Astrocyte (in vitro differentiated cells and primary cell): Measurements from ENCODE around the gene CAMK1D. TPM values are rescaled to one million over a fixed set of nuclear protein-coding genes. Genes with fewer than 3 reads are reported as not detected.
A peak's percentile ranks its signal among the peaks of the same experiment; 100 is the strongest.

Experiments
- DNase-seq: peaks from one replicate; pipeline ENCODE4 v3.0.0-alpha.2; 2010; ENCODE audit warnings: low read depth
- FAIRE-seq: peaks from 2 replicates; lab custom pipeline; 2011; peaks lifted over from hg19 to GRCh38; lab: Jason Lieb, UNC
- H2AFZ ChIP-seq: 2 replicates; pipeline ENCODE4 v1.6.0; 2012; ENCODE audit warnings: low read depth, low read length, inconsistent platforms
- H3K27ac ChIP-seq: 2 replicates; pipeline ENCODE4 v1.5.1; 2011; ENCODE audit warnings: low read depth, low read length, inconsistent platforms
- H3K27me3 ChIP-seq: 2 replicates; pipeline ENCODE4 v1.6.0; 2011; ENCODE audit warnings: low read length, inconsistent platforms; ENCODE audit not compliant: insufficient read depth
- H3K36me3 ChIP-seq: 2 replicates; pipeline ENCODE4 v1.5.1; 2011; ENCODE audit warnings: low read length, inconsistent platforms; ENCODE audit not compliant: insufficient read depth
- H3K4me1 ChIP-seq: 2 replicates; pipeline ENCODE4 v1.5.1; 2011; ENCODE audit warnings: low read length, inconsistent platforms; ENCODE audit not compliant: insufficient read depth
- H3K4me2 ChIP-seq: 2 replicates; pipeline ENCODE4 v1.6.0; 2012; ENCODE audit warnings: low read length, inconsistent platforms
- H3K4me3 ChIP-seq: 2 replicates; pipeline ENCODE4 v1.5.1; 2011; ENCODE audit warnings: low read depth, mild to moderate bottlenecking, low read length, inconsistent platforms; ENCODE audit not compliant: insufficient read depth
- H3K79me2 ChIP-seq: 2 replicates; pipeline ENCODE4 v1.6.0; 2012; ENCODE audit warnings: mild to moderate bottlenecking, low read length, inconsistent platforms; ENCODE audit not compliant: insufficient read depth
- H3K9ac ChIP-seq: 2 replicates; pipeline ENCODE4 v1.6.0; 2012; ENCODE audit warnings: mild to moderate bottlenecking, low read length, inconsistent platforms
- H3K9me3 ChIP-seq: 2 replicates; pipeline ENCODE4 v1.5.1; 2012; ENCODE audit warnings: low read depth, mild to moderate bottlenecking, low read length, inconsistent platforms; ENCODE audit not compliant: insufficient read depth
- H4K20me1 ChIP-seq: 2 replicates; pipeline ENCODE4 v1.6.0; 2012; ENCODE audit warnings: low read length, inconsistent platforms; ENCODE audit not compliant: insufficient read depth
- H3K27ac Mint-ChIP-seq: one replicate; pipeline ENCODE4 v1.8.0; 2021; ENCODE audit warnings: mild to moderate bottlenecking, mixed read lengths; ENCODE audit not compliant: unreplicated experiment
- H3K27me3 Mint-ChIP-seq: one replicate; pipeline ENCODE4 v1.8.0; 2021; ENCODE audit warnings: low read depth, mixed read lengths; ENCODE audit not compliant: unreplicated experiment
- H3K36me3 Mint-ChIP-seq: one replicate; pipeline ENCODE4 v1.8.0; 2021; ENCODE audit warnings: low read depth, mixed read lengths; ENCODE audit not compliant: unreplicated experiment
- H3K4me1 Mint-ChIP-seq: one replicate; pipeline ENCODE4 v1.8.0; 2021; ENCODE audit warnings: low read depth, mixed read lengths; ENCODE audit not compliant: unreplicated experiment
- H3K4me3 Mint-ChIP-seq: one replicate; pipeline ENCODE4 v1.8.0; 2021; ENCODE audit warnings: mild to moderate bottlenecking, moderate library complexity, mixed read lengths; ENCODE audit not compliant: unreplicated experiment
- H3K9me3 Mint-ChIP-seq: one replicate; pipeline ENCODE4 v1.8.0; 2021; ENCODE audit warnings: mild to moderate bottlenecking, mixed read lengths; ENCODE audit not compliant: unreplicated experiment
- EZH2 ChIP-seq: IDR thresholded peaks from 2 replicates; pipeline ENCODE4 v1.6.1; 2012; ENCODE audit warnings: mild to moderate bottlenecking, low read length, inconsistent platforms; ENCODE audit not compliant: insufficient read depth
- total RNA-seq: library from RNA; stranded (reverse); gene quantifications from 2 replicates; pipeline ENCODE4 v1.2.1, GENCODE V29; 2021
- TF ChIP-seq, protein P1 (sequence below): IDR thresholded peaks from 2 replicates; pipeline ENCODE4 v1.5.1; 2011; ENCODE audit warnings: low read depth, mild to moderate bottlenecking, inconsistent platforms, low read length, moderate library complexity; ENCODE audit not compliant: insufficient read depth

CAMK1D gene
- total RNA-seq, 1 donor from 2014 or later, result 23.6 TPM

DNA sequence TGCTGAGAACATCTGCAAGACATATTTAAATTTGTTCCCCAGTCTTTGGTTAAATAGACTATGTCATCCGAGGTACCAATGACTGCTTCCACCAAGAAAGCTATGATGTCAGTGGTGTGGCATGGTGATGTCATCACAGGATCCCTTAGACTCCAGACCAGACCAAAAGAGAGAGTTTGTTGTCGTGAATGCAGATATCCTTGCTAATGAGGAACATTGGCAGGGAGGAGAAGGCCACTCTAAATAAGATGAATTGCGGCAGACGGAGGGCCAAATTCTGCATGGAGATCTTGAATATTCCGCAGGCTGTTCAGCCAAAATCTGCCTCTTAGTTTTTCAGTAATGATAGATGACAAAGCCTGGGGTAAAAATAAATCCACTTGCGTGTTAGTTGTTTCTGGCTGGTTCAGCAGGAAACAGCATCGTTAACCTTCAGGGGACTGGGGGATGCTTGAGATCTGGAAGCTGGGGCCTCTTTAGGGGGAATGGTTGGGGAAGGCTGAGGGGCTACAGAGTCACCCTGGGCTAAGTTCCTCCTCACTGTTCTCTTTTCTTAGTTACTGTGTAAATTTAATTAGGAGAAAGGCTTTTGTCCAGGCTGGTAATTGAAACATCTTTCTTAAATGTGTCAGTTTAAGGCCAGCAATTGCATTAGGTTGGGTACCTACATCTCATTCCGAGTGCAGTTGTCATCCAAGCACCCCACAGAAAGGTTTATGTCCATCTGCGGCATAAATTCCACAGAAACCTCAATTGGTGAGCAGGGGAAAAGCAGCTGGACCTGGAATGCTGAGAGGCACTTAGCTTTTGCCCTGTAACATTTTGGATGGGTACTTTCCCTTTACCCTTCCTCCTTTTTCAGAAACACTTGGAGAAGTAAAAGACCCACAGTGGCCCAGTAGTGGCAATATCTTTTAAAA, 11.6 kb upstream of the CAMK1D start:
- peaks cover 36% of the 10 kb centered on the region for H3K4me1 Mint-ChIP-seq

DNA sequence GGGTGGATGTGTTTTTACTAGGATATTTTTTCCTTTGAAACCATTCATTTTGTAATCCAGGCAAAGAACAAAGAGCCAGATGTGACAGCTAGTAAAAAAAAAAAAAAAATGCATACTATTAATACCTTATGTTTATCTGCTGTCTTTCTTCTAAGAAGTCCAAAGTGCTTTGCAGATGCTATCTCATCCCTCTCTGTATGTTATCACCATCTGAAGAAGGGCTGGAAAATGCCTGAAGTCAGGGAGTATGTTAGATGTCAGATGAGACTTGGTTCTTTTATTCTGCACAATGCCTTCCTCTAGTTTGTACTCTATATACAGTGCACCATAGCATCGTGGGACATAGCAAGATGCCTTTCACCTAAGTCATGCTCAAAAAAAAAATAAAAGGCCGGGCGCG, 10.4 kb upstream of the CAMK1D start:
- H3K79me2 ChIP-seq, result no peaks in the 10 kb centered on the region
- FAIRE-seq (no peak), DNase-seq (no peak)
- no peak overlapping the region for H3K4me3 ChIP-seq
- H3K4me2 ChIP-seq, result no peak overlapping the region
- Mint-ChIP-seq H3K27me3 (no peaks in the 10 kb centered on the region), H3K4me1 (peaks cover 27% of the 10 kb centered on the region), H3K27ac (no peak overlapping the region), H3K4me3 (peak overlapping the region; percentile 11), H3K9me3 (peaks cover 3% of the 10 kb centered on the region), H3K36me3 (no peaks in the 10 kb centered on the region)
- TF ChIP-seq, protein P1, sequence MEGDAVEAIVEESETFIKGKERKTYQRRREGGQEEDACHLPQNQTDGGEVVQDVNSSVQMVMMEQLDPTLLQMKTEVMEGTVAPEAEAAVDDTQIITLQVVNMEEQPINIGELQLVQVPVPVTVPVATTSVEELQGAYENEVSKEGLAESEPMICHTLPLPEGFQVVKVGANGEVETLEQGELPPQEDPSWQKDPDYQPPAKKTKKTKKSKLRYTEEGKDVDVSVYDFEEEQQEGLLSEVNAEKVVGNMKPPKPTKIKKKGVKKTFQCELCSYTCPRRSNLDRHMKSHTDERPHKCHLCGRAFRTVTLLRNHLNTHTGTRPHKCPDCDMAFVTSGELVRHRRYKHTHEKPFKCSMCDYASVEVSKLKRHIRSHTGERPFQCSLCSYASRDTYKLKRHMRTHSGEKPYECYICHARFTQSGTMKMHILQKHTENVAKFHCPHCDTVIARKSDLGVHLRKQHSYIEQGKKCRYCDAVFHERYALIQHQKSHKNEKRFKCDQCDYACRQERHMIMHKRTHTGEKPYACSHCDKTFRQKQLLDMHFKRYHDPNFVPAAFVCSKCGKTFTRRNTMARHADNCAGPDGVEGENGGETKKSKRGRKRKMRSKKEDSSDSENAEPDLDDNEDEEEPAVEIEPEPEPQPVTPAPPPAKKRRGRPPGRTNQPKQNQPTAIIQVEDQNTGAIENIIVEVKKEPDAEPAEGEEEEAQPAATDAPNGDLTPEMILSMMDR, result no peak
- no peak for TF ChIP-seq EZH2
- H3K9me3 ChIP-seq, result no peaks in the 10 kb centered on the region
- H3K9ac ChIP-seq, result no peak overlapping the region
- no peak overlapping the region for H2AFZ ChIP-seq
- H4K20me1 ChIP-seq, result no peaks in the 10 kb centered on the region
- H3K36me3 ChIP-seq, result no peaks in the 10 kb centered on the region
- no peaks in the 10 kb centered on the region for H3K27me3 ChIP-seq
- H3K4me1 ChIP-seq, result peaks cover 25% of the 10 kb centered on the region
- no peak overlapping the region for H3K27ac ChIP-seq

More for the DNA sequence above, 11.6 kb upstream of the CAMK1D start:
- Mint-ChIP-seq H3K27ac (peak overlapping the region; percentile 90), H3K9me3 (peaks cover 3% of the 10 kb centered on the region), H3K27me3 (no peaks in the 10 kb centered on the region), H3K36me3 (no peaks in the 10 kb centered on the region), H3K4me3 (peak overlapping the region; percentile 56)
- Histone ChIP-seq H3K4me2 (peak overlapping the region; percentile 43), H3K36me3 (no peaks in the 10 kb centered on the region), H3K27me3 (no peaks in the 10 kb centered on the region), H3K27ac (peak overlapping the region; percentile 59), H3K9me3 (no peaks in the 10 kb centered on the region), H3K79me2 (no peaks in the 10 kb centered on the region), H3K9ac (peak overlapping the region; percentile 47), H4K20me1 (no peaks in the 10 kb centered on the region), H2AFZ (no peak overlapping the region), H3K4me1 (peaks cover 34% of the 10 kb centered on the region), H3K4me3 (no peak overlapping the region)
- no peak for TF ChIP-seq EZH2
- DNase-seq (peak; percentile 80), FAIRE-seq (no peak)

DNA sequence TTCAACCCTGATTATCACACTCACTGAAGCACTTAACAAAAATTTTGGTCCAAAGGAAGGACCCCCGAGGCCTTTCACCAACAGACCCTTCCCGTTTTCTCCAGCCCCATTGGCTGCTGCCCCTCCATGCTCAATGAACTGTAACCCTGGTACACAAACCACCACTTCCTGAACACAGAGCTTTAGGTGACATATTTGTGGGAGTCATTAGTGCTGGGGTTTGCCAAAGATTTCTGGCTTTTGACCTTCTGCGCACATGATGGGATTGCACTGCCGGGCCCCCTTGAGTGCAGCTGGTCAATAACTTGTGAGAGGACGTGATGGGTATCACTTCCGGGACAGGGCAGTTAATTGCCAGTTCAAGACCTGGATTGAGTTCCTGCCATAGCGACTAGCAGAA, 9.0 kb upstream of the CAMK1D start:
- H3K27me3 ChIP-seq, result no peaks in the 10 kb centered on the region
- no peak overlapping the region for H3K27ac ChIP-seq
- TF ChIP-seq, protein P1, result no peak
- TF ChIP-seq EZH2, result no peak
- FAIRE-seq (no peak), DNase-seq (no peak)
- H4K20me1 ChIP-seq, result no peaks in the 10 kb centered on the region
- H3K79me2 ChIP-seq, result no peaks in the 10 kb centered on the region
- no peaks in the 10 kb centered on the region for H3K9me3 ChIP-seq
- no peaks in the 10 kb centered on the region for H3K9me3 Mint-ChIP-seq
- H3K36me3 ChIP-seq, result no peaks in the 10 kb centered on the region
- no peak overlapping the region for H3K9ac ChIP-seq
- H3K27ac Mint-ChIP-seq, result no peak overlapping the region
- H3K36me3 Mint-ChIP-seq, result no peaks in the 10 kb centered on the region
- H3K4me2 ChIP-seq, result no peak overlapping the region
- no peak overlapping the region for H3K4me3 Mint-ChIP-seq
- H3K4me1 ChIP-seq, result peaks cover 16% of the 10 kb centered on the region
- H3K27me3 Mint-ChIP-seq, result no peaks in the 10 kb centered on the region
- H3K4me3 ChIP-seq, result no peak overlapping the region
- peaks cover 22% of the 10 kb centered on the region for H3K4me1 Mint-ChIP-seq
- no peak overlapping the region for H2AFZ ChIP-seq
